Sigmoid colon (tissue), 7 donors: ENCODE results near the gene FBXO21. TPM values are rescaled to one million over a fixed set of nuclear protein-coding genes. Genes with fewer than 3 reads are reported as not detected.
"Not testable (repeated sequence)": the region's sequence is repeated elsewhere in the genome, so short reads cannot be mapped to it uniquely, and the experiment has no call there.

Source experiments
- DNase-seq: peaks from one replicate; pipeline ENCODE4 v3.0.0-alpha.2; 2019
- H3K27ac ChIP-seq, 4 donors: fragments of 200-600 bp; sonication (generic); one replicate each; pipeline ENCODE4 v1.5.1; 2016 to 2019; ENCODE audit warnings: mild to moderate bottlenecking in 1 of 4
- H3K27me3 ChIP-seq, 3 donors: fragments of 200-600 bp; sonication (generic); one replicate each; pipeline ENCODE4 v1.5.1; 2019; ENCODE audit warnings: mild to moderate bottlenecking in 1 of 3
- H3K36me3 ChIP-seq, 4 donors: fragments of 200-600 bp; sonication (generic); one replicate each; pipeline ENCODE4 v1.5.1; 2016 to 2019
- H3K4me1 ChIP-seq, 4 donors: fragments of 200-600 bp; sonication (generic); one replicate each; pipeline ENCODE4 v1.5.1; 2017 to 2019
- H3K4me3 ChIP-seq, 4 donors: fragments of 200-600 bp; sonication (generic); one replicate each; pipeline ENCODE4 v1.5.1; 2017 to 2019; ENCODE audit warnings: mild to moderate bottlenecking in 2 of 4, moderate library complexity in 1 of 4
- H3K9me3 ChIP-seq, 4 donors: fragments of 200-600 bp in 3 of 4; sonication (generic) in 3 of 4; one replicate each; pipeline versions ENCODE4 v1.5.1 to v1.6.1; 2013 to 2019
- CTCF ChIP-seq, 4 experiments: fragments of 450-650 bp in 3 of 4; fragments of 200-600 bp in 1 of 4; IDR thresholded peaks; one replicate each; pipeline ENCODE4 v1.5.1; 2016 to 2019; ENCODE audit warnings: antibody characterized with exemption in 4 of 4, mild to moderate bottlenecking in 3 of 4, moderate library complexity in 2 of 4
- EP300 ChIP-seq, 4 donors: sonication (generic); formaldehyde crosslinking; IDR thresholded peaks; one replicate each; pipeline ENCODE4 v1.6.1; 2017; ENCODE audit warnings: antibody characterized with exemption in 4 of 4
- POLR2A ChIP-seq, 2 donors: fragments of 450-650 bp; IDR thresholded peaks; one replicate each; pipeline ENCODE4 v1.6.1; 2016; ENCODE audit warnings: antibody characterized with exemption in 2 of 2, mild to moderate bottlenecking in 2 of 2, moderate library complexity in 2 of 2
- POLR2AphosphoS5 ChIP-seq, 4 donors: sonication (generic); formaldehyde crosslinking; IDR thresholded peaks; one replicate each; pipeline ENCODE4 v1.6.1; 2017; ENCODE audit warnings: antibody characterized with exemption in 4 of 4
- WGBS, 2 donors: extraction: QIAGEN DNeasy Blood & Tissue Kit; methylation state at CpG; one replicate each; pipeline ENCODE4 v1.1.7; 2013; 5-methylcytosine and 5-hydroxymethylcytosine counted together
- intact Hi-C: fragments of 100-400 bp; cut with DNase I; formaldehyde crosslinking; loops from one replicate; pipeline ENCODE4 v1.15.1; 2023
- polyA plus RNA-seq, 3 donors: library from polyadenylated mRNA; stranded (reverse); fragments of 200-250 nt; gene quantifications; one replicate each; pipeline ENCODE4 v1.2.3, GENCODE V29; 2013
- total RNA-seq, 4 donors: library from RNA; depleted of rRNA; stranded (reverse); fragments of >200 nt; gene quantifications; one replicate each; pipeline ENCODE4 v1.1.0, GENCODE V29; 2016
- donor health status: healthy with polysubstance abuse.
- donor health status: Bipolar disorder and iron deficiency.
- donor health status: healthy.

The FBXO21 gene
- total and polyA plus RNA-seq, 7 donors, result 6.6 to 134 (median 40.7) TPM

GRCh38 chr12:117188121-117188665 is 2.1 kb downstream of the FBXO21 start:
- DNase-seq, result no peak
- 89 to 92% methylated on average over 12 of the region's 12 CpGs for WGBS, 2 donors
- intact Hi-C loops, result no loop called here
- Histone ChIP-seq H3K4me3 (no peak overlapping the region), H3K4me1 (peaks cover 0 to 18% (median 16%) of the 10 kb centered on the region in 4 donors), H3K36me3 (peaks cover 0 to 37% (median 6%) of the 10 kb centered on the region in 4 donors), H3K27me3 (no peaks in the 10 kb centered on the region), H3K27ac (no peak overlapping the region), H3K9me3 (no peaks in the 10 kb centered on the region)
- no peak for TF ChIP-seq CTCF (IDR thresholded peaks at IDR 0.05)
- no peak for TF ChIP-seq EP300 (IDR thresholded peaks at IDR 0.05)
- no peak for TF ChIP-seq POLR2A (IDR thresholded peaks at IDR 0.05)
- no peak for TF ChIP-seq POLR2AphosphoS5 (IDR thresholded peaks at IDR 0.05)

GRCh38 chr12:117187421-117187820 is 2.8 kb downstream of the FBXO21 start:
- Histone ChIP-seq H3K27ac (no peak overlapping the region), H3K4me3 (no peak overlapping the region), H3K27me3 (no peaks in the 10 kb centered on the region), H3K9me3 (no peaks in the 10 kb centered on the region), H3K4me1 (peaks cover 0 to 18% (median 16%) of the 10 kb centered on the region in 4 donors), H3K36me3 (peaks cover 0 to 44% (median 6%) of the 10 kb centered on the region in 4 donors)
- intact Hi-C loops, result no loop called here
- no peak for TF ChIP-seq POLR2AphosphoS5 (IDR thresholded peaks at IDR 0.05)
- TF ChIP-seq CTCF (IDR thresholded peaks at IDR 0.05), result no peak
- TF ChIP-seq POLR2A (IDR thresholded peaks at IDR 0.05), result no peak
- no peak for TF ChIP-seq EP300 (IDR thresholded peaks at IDR 0.05)
- WGBS, 2 donors, result 82% methylated on average over 4 of the region's 4 CpGs
- no peak for DNase-seq

GRCh38 chr12:117182866-117183265 is 7.4 kb downstream of the FBXO21 start:
- TF ChIP-seq CTCF (IDR thresholded peaks at IDR 0.05) (no peak), POLR2A (IDR thresholded peaks at IDR 0.05) (no peak), POLR2AphosphoS5 (IDR thresholded peaks at IDR 0.05) (no peak), EP300 (IDR thresholded peaks at IDR 0.05) (no peak)
- no peaks in the 10 kb centered on the region for H3K4me1 ChIP-seq
- H3K27me3 ChIP-seq, result no peaks in the 10 kb centered on the region
- DNase-seq, result no peak
- intact Hi-C loops, result no loop called here
- WGBS, 2 donors, result 96 to 98% methylated on average over 3 of the region's 3 CpGs
- H3K36me3 ChIP-seq, result peaks cover 0 to 80% (median 9%) of the 10 kb centered on the region in 4 donors
- H3K4me3 ChIP-seq, result no peak overlapping the region
- H3K27ac ChIP-seq, result no peak overlapping the region
- H3K9me3 ChIP-seq, result no peaks in the 10 kb centered on the region

GRCh38 chr12:117181468-117181843 is 8.8 kb downstream of the FBXO21 start:
- intact Hi-C loops, DNase-seq, H3K4me1 ChIP-seq, H3K27me3 ChIP-seq, H3K27ac ChIP-seq, H3K9me3 ChIP-seq, H3K4me3 ChIP-seq: not testable (repeated sequence)
- WGBS, 2 donors, result 95 to 98% methylated on average over 8 of the region's 8 CpGs
- H3K36me3 ChIP-seq, result peaks cover 0 to 89% (median 12%) of the 10 kb centered on the region in 4 donors

- Histone ChIP-seq H3K4me1 (no peaks in the 10 kb centered on the region), H3K4me3 (no peak overlapping the region), H3K27me3 (no peaks in the 10 kb centered on the region), H3K27ac (no peak overlapping the region), H3K9me3 (no peaks in the 10 kb centered on the region), H3K36me3 (peaks cover 0 to 89% (median 18%) of the 10 kb centered on the region in 4 donors)
- 79 to 96% methylated on average over 4 of the region's 4 CpGs for WGBS, 2 donors
- DNase-seq, result no peak
- intact Hi-C loops, result no loop called here
- TF ChIP-seq POLR2A (IDR thresholded peaks at IDR 0.05), result no peak
- no peak for TF ChIP-seq POLR2AphosphoS5 (IDR thresholded peaks at IDR 0.05)
- TF ChIP-seq CTCF (IDR thresholded peaks at IDR 0.05), result no peak
- no peak for TF ChIP-seq EP300 (IDR thresholded peaks at IDR 0.05)
Observed at GRCh38 chr12:117180758-117181467, 9.4 kb downstream of the FBXO21 start.
